Inflammatory macrophage (primary cell): Measurements from ENCODE around the gene ENGASE.

ENCODE experiments used
- DNase-seq, 2 donors: peaks; one replicate each; pipeline ENCODE4 v3.0.0-alpha.2; 2020 to 2022

ENGASE gene

GRCh38 chr17:79095345-79096055, 20.9 kb downstream of the ENGASE start:
- DNase-seq = no peak

- no peak for DNase-seq
Observed at GRCh38 chr17:79096477-79096876, 21.9 kb downstream of the ENGASE start.

GRCh38 chr17:79097226-79098055, 22.8 kb downstream of the ENGASE start:
- no peak for DNase-seq

GRCh38 chr17:79098282-79098867, 23.8 kb downstream of the ENGASE start:
- no peak for DNase-seq

- DNase-seq = no peak
Observed at GRCh38 chr17:79100405-79100804, 25.8 kb downstream of the ENGASE start.

GRCh38 chr17:79101111-79101673, 26.6 kb downstream of the ENGASE start:
- DNase-seq = no peak

GRCh38 chr17:79102214-79102613, 27.6 kb downstream of the ENGASE start:
- DNase-seq = no peak

- DNase-seq = no peak
Observed at GRCh38 chr17:79104898-79105600, 30.4 kb downstream of the ENGASE start.

- no peak for DNase-seq
Observed at GRCh38 chr17:79105937-79106336, 31.3 kb downstream of the ENGASE start.

GRCh38 chr17:79106958-79107357, 32.3 kb downstream of the ENGASE start:
- DNase-seq = no peak

GRCh38 chr17:79107499-79108231, 33.0 kb downstream of the ENGASE start:
- no peak for DNase-seq

- DNase-seq = no peak
Observed at GRCh38 chr17:79108232-79108850, 33.7 kb downstream of the ENGASE start.

GRCh38 chr17:79108870-79109269, 34.2 kb downstream of the ENGASE start:
- DNase-seq = no peak

- DNase-seq = no peak
Observed at GRCh38 chr17:79109584-79109983, 35.0 kb downstream of the ENGASE start.

- no peak for DNase-seq
Observed at GRCh38 chr17:79111097-79111496, 36.5 kb downstream of the ENGASE start.

GRCh38 chr17:79112471-79112870, 37.8 kb downstream of the ENGASE start:
- DNase-seq = no peak

- no peak for DNase-seq
Observed at GRCh38 chr17:79113699-79114457, 39.3 kb downstream of the ENGASE start.

- no peak for DNase-seq
Observed at GRCh38 chr17:79114458-79115301, 40.1 kb downstream of the ENGASE start.

- DNase-seq = no peak
Observed at GRCh38 chr17:79115487-79115886, 40.9 kb downstream of the ENGASE start.
